OCI-LY3 (cell line): ENCODE data around the gene ASTL.

Experiments used
- H2AFZ ChIP-seq: fragments of 200-600, 300-600 bp; shearing (Covaris generic); 2 replicates; pipeline ENCODE4 v1.6.0; 2014; ENCODE audit warnings: antibody characterized with exemption, low read depth, low read length
- H3K27ac ChIP-seq: fragments of 200-600, 300-600 bp; sonication (generic); 2 replicates; pipeline ENCODE4 v1.5.1; 2014; ENCODE audit warnings: mild to moderate bottlenecking, low read length, moderate library complexity, mixed read lengths
- H3K27me3 ChIP-seq: fragments of 200-600, 300-600 bp; sonication (generic); 2 replicates; pipeline ENCODE4 v1.6.1; 2014; ENCODE audit warnings: low read depth, low read length, mixed read lengths
- H3K36me3 ChIP-seq: fragments of 200-600, 300-600 bp; sonication (generic); replicated peaks from 2 replicates; pipeline ENCODE3; 2014; ENCODE audit warnings: low read depth, low read length, mixed read lengths
- H3K4me1 ChIP-seq: fragments of 300-600, 200-600 bp; sonication (generic); 2 replicates; pipeline ENCODE4 v1.6.1; 2014; ENCODE audit warnings: low read length, mixed read lengths
- H3K4me2 ChIP-seq: fragments of 200-600, 300-600 bp; sonication (generic); 2 replicates; pipeline ENCODE4 v1.6.1; 2014; ENCODE audit warnings: low read length, mixed read lengths
- H3K4me3 ChIP-seq: fragments of 300-600, 200-600 bp; sonication (generic); 2 replicates; pipeline ENCODE4 v1.5.1; 2014; ENCODE audit warnings: antibody characterized with exemption, mild to moderate bottlenecking, low read length, moderate library complexity
- H3K79me2 ChIP-seq: fragments of 300-600, 200-600 bp; shearing (Covaris generic); 2 replicates; pipeline ENCODE4 v1.6.1; 2014; ENCODE audit warnings: mild to moderate bottlenecking, low read length, mixed read lengths
- H3K9ac ChIP-seq: fragments of 300-600, 200-600 bp; shearing (Covaris generic); 2 replicates; pipeline ENCODE4 v1.6.0; 2014; ENCODE audit warnings: mild to moderate bottlenecking, low read length, moderate library complexity
- H3K9me3 ChIP-seq: fragments of 200-600, 300-600 bp; shearing (Covaris generic); 2 replicates; pipeline ENCODE4 v1.6.1; 2014; ENCODE audit warnings: low read length, mixed read lengths; ENCODE audit not compliant: insufficient read depth
- H4K20me1 ChIP-seq: fragments of 200-600, 300-600 bp; sonication (generic); 2 replicates; pipeline ENCODE4 v1.6.1; 2016; ENCODE audit warnings: low read length, mixed read lengths; ENCODE audit not compliant: insufficient read depth
- CTCF ChIP-seq: fragments of 200-600, 300-600 bp; sonication (generic); IDR thresholded peaks from 2 replicates; pipeline ENCODE4 v1.5.1; 2014; ENCODE audit warnings: antibody characterized with exemption, low read length, low read depth
- EZH2phosphoT487 ChIP-seq: fragments of 200-600 bp; shearing (Covaris generic); IDR thresholded peaks from 2 replicates; pipeline ENCODE4 v1.6.1; 2018; ENCODE audit warnings: antibody characterized with exemption, mixed run types, low read depth

Gene ASTL

GRCh38 chr2:96135171-96135570, 3.1 kb downstream of the ASTL start:
- H4K20me1 ChIP-seq = 0 out of 2 replicates have a peak, but pooled peaks cover 5% of the 10 kb centered on the region
- TF ChIP-seq CTCF = no peak
- TF ChIP-seq EZH2phosphoT487 = no peak
- no peaks in the 10 kb centered on the region for H3K9me3 ChIP-seq
- H3K27me3 ChIP-seq = no peaks in the 10 kb centered on the region
- peaks cover 27% of the 10 kb centered on the region for H3K4me1 ChIP-seq
- H3K27ac ChIP-seq = no peak overlapping the region
- no peak overlapping the region for H3K9ac ChIP-seq
- no peak overlapping the region for H3K4me3 ChIP-seq
- no peak overlapping the region for H3K4me2 ChIP-seq
- peaks cover 3% of the 10 kb centered on the region for H3K36me3 ChIP-seq
- no peak overlapping the region for H2AFZ ChIP-seq
- H3K79me2 ChIP-seq = no peaks in the 10 kb centered on the region

- Histone ChIP-seq H2AFZ (no peak overlapping the region), H3K27me3 (no peaks in the 10 kb centered on the region), H3K4me1 (peaks cover 23% of the 10 kb centered on the region), H3K9ac (no peak overlapping the region), H3K4me2 (no peak overlapping the region), H3K9me3 (no peaks in the 10 kb centered on the region), H4K20me1 (0 out of 2 replicates have a peak, but pooled peaks cover 5% of the 10 kb centered on the region), H3K27ac (no peak overlapping the region), H3K79me2 (no peaks in the 10 kb centered on the region), H3K4me3 (no peak overlapping the region), H3K36me3 (peaks cover 2% of the 10 kb centered on the region)
- no peak for TF ChIP-seq CTCF
- TF ChIP-seq EZH2phosphoT487 = no peak
Observed at GRCh38 chr2:96134421-96134820, 3.9 kb downstream of the ASTL start.

GRCh38 chr2:96131813-96132745, 6.2 kb downstream of the ASTL start:
- Histone ChIP-seq H3K36me3 (no peaks in the 10 kb centered on the region), H2AFZ (0 out of 2 replicates have a peak overlapping the region, but pooled peaks have one; percentile 33), H4K20me1 (no peaks in the 10 kb centered on the region), H3K4me2 (no peak overlapping the region), H3K27ac (no peak overlapping the region), H3K9me3 (no peaks in the 10 kb centered on the region), H3K79me2 (no peaks in the 10 kb centered on the region), H3K27me3 (no peaks in the 10 kb centered on the region), H3K4me3 (no peak overlapping the region), H3K4me1 (peaks cover 14% of the 10 kb centered on the region), H3K9ac (no peak overlapping the region)
- TF ChIP-seq EZH2phosphoT487 (no peak), CTCF (no peak)

- Histone ChIP-seq H2AFZ (peak overlapping the region; percentile 33; the same call in 1 of the 2 replicates), H3K4me1 (peaks cover 14% of the 10 kb centered on the region), H3K4me2 (peak overlapping the region; percentile 48), H4K20me1 (no peaks in the 10 kb centered on the region), H3K27ac (no peak overlapping the region; the same call in 1 of the 2 replicates), H3K9ac (no peak overlapping the region), H3K9me3 (no peaks in the 10 kb centered on the region), H3K27me3 (no peaks in the 10 kb centered on the region), H3K4me3 (no peak overlapping the region), H3K79me2 (no peaks in the 10 kb centered on the region), H3K36me3 (no peaks in the 10 kb centered on the region)
- no peak for TF ChIP-seq CTCF
- TF ChIP-seq EZH2phosphoT487 = no peak
Observed at GRCh38 chr2:96131152-96131812, 7.0 kb downstream of the ASTL start.
